OCI-LY3 (cell line): ENCODE results near the gene GAB2.

Experiments used
- H2AFZ ChIP-seq: fragments of 200-600, 300-600 bp; shearing (Covaris generic); 2 replicates; pipeline ENCODE4 v1.6.0; 2014; ENCODE audit warnings: antibody characterized with exemption, low read depth, low read length
- H3K27ac ChIP-seq: fragments of 200-600, 300-600 bp; sonication (generic); 2 replicates; pipeline ENCODE4 v1.5.1; 2014; ENCODE audit warnings: mild to moderate bottlenecking, low read length, moderate library complexity, mixed read lengths
- H3K27me3 ChIP-seq: fragments of 200-600, 300-600 bp; sonication (generic); 2 replicates; pipeline ENCODE4 v1.6.1; 2014; ENCODE audit warnings: low read depth, low read length, mixed read lengths
- H3K36me3 ChIP-seq: fragments of 200-600, 300-600 bp; sonication (generic); replicated peaks from 2 replicates; pipeline ENCODE3; 2014; ENCODE audit warnings: low read depth, low read length, mixed read lengths
- H3K4me1 ChIP-seq: fragments of 300-600, 200-600 bp; sonication (generic); 2 replicates; pipeline ENCODE4 v1.6.1; 2014; ENCODE audit warnings: low read length, mixed read lengths
- H3K4me2 ChIP-seq: fragments of 200-600, 300-600 bp; sonication (generic); 2 replicates; pipeline ENCODE4 v1.6.1; 2014; ENCODE audit warnings: low read length, mixed read lengths
- H3K4me3 ChIP-seq: fragments of 300-600, 200-600 bp; sonication (generic); 2 replicates; pipeline ENCODE4 v1.5.1; 2014; ENCODE audit warnings: antibody characterized with exemption, mild to moderate bottlenecking, low read length, moderate library complexity
- H3K79me2 ChIP-seq: fragments of 300-600, 200-600 bp; shearing (Covaris generic); 2 replicates; pipeline ENCODE4 v1.6.1; 2014; ENCODE audit warnings: mild to moderate bottlenecking, low read length, mixed read lengths
- H3K9ac ChIP-seq: fragments of 300-600, 200-600 bp; shearing (Covaris generic); 2 replicates; pipeline ENCODE4 v1.6.0; 2014; ENCODE audit warnings: mild to moderate bottlenecking, low read length, moderate library complexity
- H3K9me3 ChIP-seq: fragments of 200-600, 300-600 bp; shearing (Covaris generic); 2 replicates; pipeline ENCODE4 v1.6.1; 2014; ENCODE audit warnings: low read length, mixed read lengths; ENCODE audit not compliant: insufficient read depth
- H4K20me1 ChIP-seq: fragments of 200-600, 300-600 bp; sonication (generic); 2 replicates; pipeline ENCODE4 v1.6.1; 2016; ENCODE audit warnings: low read length, mixed read lengths; ENCODE audit not compliant: insufficient read depth
- EZH2phosphoT487 ChIP-seq: fragments of 200-600 bp; shearing (Covaris generic); IDR thresholded peaks from 2 replicates; pipeline ENCODE4 v1.6.1; 2018; ENCODE audit warnings: antibody characterized with exemption, mixed run types, low read depth
- TF ChIP-seq, protein P1 (sequence below): fragments of 200-600, 300-600 bp; sonication (generic); IDR thresholded peaks from 2 replicates; pipeline ENCODE4 v1.5.1; 2014; ENCODE audit warnings: antibody characterized with exemption, low read length, low read depth

GAB2 gene

DNA sequence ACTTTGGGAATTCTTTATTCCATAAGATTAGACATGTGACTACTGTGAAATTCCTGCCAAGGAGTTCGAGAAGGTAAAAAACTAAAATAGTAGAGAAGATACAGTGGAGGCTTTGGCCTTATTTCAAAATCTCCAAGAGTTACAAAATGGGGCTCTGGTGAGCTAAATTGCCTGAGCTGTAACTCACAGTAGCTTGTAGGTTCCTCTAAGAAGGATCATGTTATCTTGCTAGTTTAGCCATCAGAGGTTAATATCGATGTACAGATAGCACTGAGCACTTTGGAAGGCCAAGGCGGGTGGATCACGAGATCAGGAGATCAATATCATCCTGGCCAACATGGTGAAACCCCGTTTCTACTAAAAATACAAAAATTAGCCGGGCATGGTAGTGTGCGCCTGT is 147.8 kb downstream of the GAB2 start:
- Histone ChIP-seq H3K27ac (no peak overlapping the region), H3K27me3 (no peaks in the 10 kb centered on the region), H3K9ac (no peak overlapping the region), H3K9me3 (no peaks in the 10 kb centered on the region), H2AFZ (no peak overlapping the region), H3K79me2 (no peaks in the 10 kb centered on the region), H3K36me3 (peaks cover 4% of the 10 kb centered on the region), H3K4me3 (no peak overlapping the region), H4K20me1 (no peaks in the 10 kb centered on the region), H3K4me1 (no peaks in the 10 kb centered on the region), H3K4me2 (no peak overlapping the region)
- no peak for TF ChIP-seq EZH2phosphoT487
- TF ChIP-seq, protein P1, sequence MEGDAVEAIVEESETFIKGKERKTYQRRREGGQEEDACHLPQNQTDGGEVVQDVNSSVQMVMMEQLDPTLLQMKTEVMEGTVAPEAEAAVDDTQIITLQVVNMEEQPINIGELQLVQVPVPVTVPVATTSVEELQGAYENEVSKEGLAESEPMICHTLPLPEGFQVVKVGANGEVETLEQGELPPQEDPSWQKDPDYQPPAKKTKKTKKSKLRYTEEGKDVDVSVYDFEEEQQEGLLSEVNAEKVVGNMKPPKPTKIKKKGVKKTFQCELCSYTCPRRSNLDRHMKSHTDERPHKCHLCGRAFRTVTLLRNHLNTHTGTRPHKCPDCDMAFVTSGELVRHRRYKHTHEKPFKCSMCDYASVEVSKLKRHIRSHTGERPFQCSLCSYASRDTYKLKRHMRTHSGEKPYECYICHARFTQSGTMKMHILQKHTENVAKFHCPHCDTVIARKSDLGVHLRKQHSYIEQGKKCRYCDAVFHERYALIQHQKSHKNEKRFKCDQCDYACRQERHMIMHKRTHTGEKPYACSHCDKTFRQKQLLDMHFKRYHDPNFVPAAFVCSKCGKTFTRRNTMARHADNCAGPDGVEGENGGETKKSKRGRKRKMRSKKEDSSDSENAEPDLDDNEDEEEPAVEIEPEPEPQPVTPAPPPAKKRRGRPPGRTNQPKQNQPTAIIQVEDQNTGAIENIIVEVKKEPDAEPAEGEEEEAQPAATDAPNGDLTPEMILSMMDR, result no peak

DNA sequence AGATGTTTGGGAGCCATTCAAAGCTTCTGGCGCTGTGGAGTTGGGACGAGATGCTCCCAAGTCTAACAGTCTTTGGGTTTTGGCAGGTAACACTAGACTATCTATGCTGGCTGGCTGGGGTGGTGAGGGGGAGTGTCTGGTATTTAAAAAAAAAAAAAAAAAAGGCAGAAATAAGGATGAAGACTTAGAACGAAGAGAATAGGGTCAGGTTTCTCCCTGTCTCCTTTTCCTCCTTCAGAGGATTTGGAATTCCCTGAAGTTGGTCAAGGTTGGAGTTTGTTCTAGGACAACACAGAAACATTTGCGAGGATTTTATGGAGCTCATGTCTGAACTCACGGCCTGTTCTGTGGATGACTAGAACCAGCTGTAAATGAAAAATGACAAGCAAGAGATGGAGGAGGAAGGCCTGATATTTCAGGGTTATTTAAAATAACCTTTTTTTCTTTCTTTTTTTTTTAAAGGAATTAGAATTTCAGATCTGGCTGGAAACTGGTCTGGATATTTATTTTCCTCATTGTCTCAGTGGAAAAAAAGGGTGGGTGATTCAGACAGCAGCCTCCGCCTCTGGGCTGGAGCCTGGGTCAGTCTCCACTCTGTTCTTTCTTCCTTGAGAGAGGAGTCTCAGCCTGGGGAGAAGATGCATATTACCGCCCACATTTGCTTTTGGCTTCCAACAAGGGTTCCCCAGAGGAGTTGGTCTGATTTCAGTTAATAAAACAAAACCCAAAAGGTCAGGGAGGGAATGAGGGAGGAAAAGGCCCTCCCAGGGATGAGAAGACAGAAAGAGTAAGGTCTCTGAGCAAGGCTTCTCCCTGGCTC is 148.8 kb downstream of the GAB2 start:
- H3K79me2 ChIP-seq, result no peaks in the 10 kb centered on the region
- no peaks in the 10 kb centered on the region for H4K20me1 ChIP-seq
- no peak overlapping the region for H3K9ac ChIP-seq
- H3K27ac ChIP-seq, result no peak overlapping the region
- H3K4me2 ChIP-seq, result no peak overlapping the region
- H2AFZ ChIP-seq, result no peak overlapping the region
- H3K4me1 ChIP-seq, result no peaks in the 10 kb centered on the region
- no peaks in the 10 kb centered on the region for H3K9me3 ChIP-seq
- H3K27me3 ChIP-seq, result no peaks in the 10 kb centered on the region
- TF ChIP-seq, protein P1, result no peak
- TF ChIP-seq EZH2phosphoT487, result no peak
- H3K4me3 ChIP-seq, result no peak overlapping the region
- peaks cover 2% of the 10 kb centered on the region for H3K36me3 ChIP-seq

DNA sequence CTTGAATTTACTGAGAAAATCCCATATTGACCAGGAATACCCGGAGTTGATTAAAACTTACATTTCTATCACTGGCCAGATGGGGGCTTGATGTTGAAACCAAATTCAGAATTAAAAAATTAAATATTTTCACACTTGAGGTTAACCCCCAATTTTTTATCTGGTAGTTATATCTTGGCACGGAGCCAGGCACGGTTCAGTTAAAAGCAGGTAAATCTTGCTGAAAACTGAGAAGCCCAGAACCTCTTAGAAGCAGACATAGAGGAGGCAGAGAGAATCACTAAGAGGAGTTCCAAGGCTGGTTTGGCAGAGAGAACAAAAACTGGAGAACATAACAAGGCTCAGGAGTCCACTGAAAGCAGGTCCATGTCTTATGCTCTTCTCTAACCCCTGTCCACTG is 151.2 kb downstream of the GAB2 start:
- no peak for TF ChIP-seq EZH2phosphoT487
- TF ChIP-seq, protein P1, result no peak
- Histone ChIP-seq H4K20me1 (no peaks in the 10 kb centered on the region), H3K27me3 (no peaks in the 10 kb centered on the region), H3K9ac (no peak overlapping the region), H3K79me2 (no peaks in the 10 kb centered on the region), H2AFZ (no peak overlapping the region), H3K36me3 (no peaks in the 10 kb centered on the region), H3K4me1 (no peaks in the 10 kb centered on the region), H3K4me2 (no peak overlapping the region), H3K27ac (no peak overlapping the region), H3K4me3 (no peak overlapping the region), H3K9me3 (no peaks in the 10 kb centered on the region)

DNA sequence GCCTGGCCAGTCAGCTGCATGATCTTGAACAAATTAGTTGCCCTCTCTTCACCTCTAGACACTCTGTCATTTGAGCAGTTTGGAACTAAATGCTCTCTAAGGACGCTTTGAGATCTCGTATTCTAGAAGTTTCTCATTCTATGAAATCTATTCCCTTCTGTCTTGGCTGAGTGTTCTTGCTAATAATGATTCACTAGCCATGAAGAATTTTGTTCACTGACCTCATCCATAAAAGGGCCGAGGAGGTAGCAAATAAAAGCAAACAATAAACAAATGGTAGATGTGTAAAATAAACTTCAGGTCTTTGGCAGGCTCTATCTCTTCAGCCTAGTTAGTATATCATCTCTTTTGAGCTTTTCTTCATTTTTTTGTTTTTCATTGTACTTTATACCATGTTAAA is 152.3 kb downstream of the GAB2 start:
- no peak overlapping the region for H3K4me2 ChIP-seq
- H3K79me2 ChIP-seq, result no peaks in the 10 kb centered on the region

More for the DNA sequence above, 152.3 kb downstream of the GAB2 start:
- Histone ChIP-seq H3K9me3 (no peaks in the 10 kb centered on the region), H3K9ac (no peak overlapping the region), H2AFZ (no peak overlapping the region), H3K27ac (no peak overlapping the region), H3K27me3 (no peaks in the 10 kb centered on the region), H3K4me3 (no peak overlapping the region), H3K4me1 (no peaks in the 10 kb centered on the region), H4K20me1 (no peaks in the 10 kb centered on the region), H3K36me3 (no peaks in the 10 kb centered on the region)
- TF ChIP-seq, protein P1, result no peak
- TF ChIP-seq EZH2phosphoT487, result no peak
